GM20000 (cell line): ENCODE results near the gene IL9.

Experiments
- DNase-seq: peaks from one replicate; pipeline ENCODE4 v3.0.0; 2012; ENCODE audit warnings: low spot score
- TF ChIP-seq, protein P1 (sequence below): IDR thresholded peaks from 2 replicates; pipeline ENCODE4 v1.5.1; 2012; ENCODE audit warnings: mild to moderate bottlenecking, control low read depth; ENCODE audit errors: extremely low read depth, missing control alignments

Gene IL9

DNA sequence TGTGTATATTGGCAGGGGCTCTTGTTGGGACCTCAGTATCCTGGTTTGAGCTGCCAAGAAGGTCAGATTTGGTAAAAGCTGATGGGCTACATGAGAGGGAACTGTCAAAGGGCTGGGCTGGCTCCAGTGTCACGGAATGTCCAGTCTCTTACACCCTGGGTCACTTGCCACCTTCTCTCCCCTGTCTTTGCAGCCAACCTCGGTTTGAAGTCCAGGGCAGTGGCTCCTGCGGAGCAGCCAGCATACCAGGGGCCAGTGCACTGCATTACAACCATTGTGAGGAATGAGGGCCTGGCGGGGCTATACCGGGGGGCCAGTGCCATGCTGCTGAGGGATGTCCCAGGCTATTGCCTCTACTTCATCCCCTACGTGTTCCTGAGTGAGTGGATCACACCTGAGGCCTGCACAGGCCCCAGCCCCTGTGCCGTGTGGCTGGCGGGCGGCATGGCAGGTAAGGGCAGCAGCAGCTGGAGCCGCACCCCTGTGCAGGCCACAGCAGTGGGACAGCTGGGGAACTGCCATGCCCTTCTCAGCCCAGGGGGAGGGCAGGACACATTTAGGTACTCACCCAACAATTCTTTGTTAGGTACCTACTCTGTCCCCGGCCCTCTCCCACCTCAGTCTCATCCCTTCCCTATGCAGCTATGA, 24.2 kb downstream of the IL9 start:
- DNase-seq = no peak

GRCh38 chr5:135869935-135870334, 25.7 kb downstream of the IL9 start:
- TF ChIP-seq, protein P1, sequence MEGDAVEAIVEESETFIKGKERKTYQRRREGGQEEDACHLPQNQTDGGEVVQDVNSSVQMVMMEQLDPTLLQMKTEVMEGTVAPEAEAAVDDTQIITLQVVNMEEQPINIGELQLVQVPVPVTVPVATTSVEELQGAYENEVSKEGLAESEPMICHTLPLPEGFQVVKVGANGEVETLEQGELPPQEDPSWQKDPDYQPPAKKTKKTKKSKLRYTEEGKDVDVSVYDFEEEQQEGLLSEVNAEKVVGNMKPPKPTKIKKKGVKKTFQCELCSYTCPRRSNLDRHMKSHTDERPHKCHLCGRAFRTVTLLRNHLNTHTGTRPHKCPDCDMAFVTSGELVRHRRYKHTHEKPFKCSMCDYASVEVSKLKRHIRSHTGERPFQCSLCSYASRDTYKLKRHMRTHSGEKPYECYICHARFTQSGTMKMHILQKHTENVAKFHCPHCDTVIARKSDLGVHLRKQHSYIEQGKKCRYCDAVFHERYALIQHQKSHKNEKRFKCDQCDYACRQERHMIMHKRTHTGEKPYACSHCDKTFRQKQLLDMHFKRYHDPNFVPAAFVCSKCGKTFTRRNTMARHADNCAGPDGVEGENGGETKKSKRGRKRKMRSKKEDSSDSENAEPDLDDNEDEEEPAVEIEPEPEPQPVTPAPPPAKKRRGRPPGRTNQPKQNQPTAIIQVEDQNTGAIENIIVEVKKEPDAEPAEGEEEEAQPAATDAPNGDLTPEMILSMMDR = no peak
- no peak for DNase-seq

More for the DNA sequence above, 24.2 kb downstream of the IL9 start:
- TF ChIP-seq, protein P1 = no peak

GRCh38 chr5:135869276-135869675, 26.4 kb downstream of the IL9 start:
- DNase-seq = no peak
- TF ChIP-seq, protein P1 = no peak

- DNase-seq = no peak
Measured at GRCh38 chr5:135868681-135869080, 27.0 kb downstream of the IL9 start.

DNA sequence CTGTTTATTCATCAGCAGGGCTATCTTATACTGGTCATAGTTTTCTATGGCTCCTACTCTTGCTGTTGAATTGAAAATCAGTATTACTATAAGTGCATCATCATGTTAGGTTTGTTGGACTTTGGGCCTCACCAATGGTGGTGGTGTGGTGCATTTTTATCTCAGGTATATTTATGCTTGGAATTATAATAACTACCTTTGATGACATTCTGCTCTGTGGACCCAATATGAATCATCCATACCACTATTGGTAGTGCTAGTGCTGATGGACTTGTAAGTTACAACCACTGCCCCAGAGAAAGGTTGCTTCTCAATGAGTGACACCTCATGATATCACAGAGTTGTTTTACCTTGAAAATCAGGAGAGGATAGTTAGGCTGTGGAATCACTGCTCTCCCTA, 28.0 kb downstream of the IL9 start:
- TF ChIP-seq, protein P1 = no peak
- no peak for DNase-seq

More at GRCh38 chr5:135868681-135869080, 27.0 kb downstream of the IL9 start:
- TF ChIP-seq, protein P1 = no peak

GRCh38 chr5:135866016-135866415, 29.6 kb downstream of the IL9 start:
- TF ChIP-seq, protein P1 = no peak
- no peak for DNase-seq

- TF ChIP-seq, protein P1 = no peak
- no peak for DNase-seq
Measured at GRCh38 chr5:135864503-135865435, 30.9 kb downstream of the IL9 start.
